ENCODE data around the gene SRP9. TPM values are rescaled to one million over a fixed set of nuclear protein-coding genes. Genes with fewer than 3 reads are reported as not detected.
"Not testable (repeated sequence)": the region's sequence is repeated elsewhere in the genome, so short reads cannot be mapped to it uniquely, and the experiment has no call there.

The SRP9 gene
- polyA plus RNA-seq, 1 donor (not counting 4 experiments of a cell fraction or from before 2014, with no cell fraction given): 441 TPM

DNA sequence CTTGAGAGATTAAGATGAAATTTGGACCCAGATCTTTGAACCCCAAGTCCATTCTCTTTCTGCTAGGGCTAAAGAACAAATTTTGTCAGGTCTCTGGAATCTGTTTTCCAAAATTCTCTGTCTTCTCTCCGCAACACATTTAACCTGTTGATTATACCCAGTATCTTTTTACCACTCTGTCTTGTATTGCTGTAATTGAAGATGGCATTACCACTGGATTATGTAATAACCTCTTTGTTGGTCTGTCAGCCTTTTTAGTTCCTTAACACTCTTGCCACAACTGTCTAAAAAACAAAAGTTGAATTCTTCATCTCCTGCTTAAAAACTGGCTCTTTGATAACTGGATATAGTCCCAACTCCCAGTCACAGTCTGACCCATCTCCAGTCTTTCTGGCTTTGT lies 3.0 kb downstream of the SRP9 start:
- H3K4me1 ChIP-seq (ENCODE audit: control insufficient read depth, extremely low read depth, insufficient read depth, low read length): peaks cover 15% of the 10 kb centered on the region
- H3K4me3 ChIP-seq (ENCODE audit: control insufficient read depth in 2 of 3, extremely low read depth in 1 of 3, insufficient read depth in 2 of 3, low read depth in 1 of 3, low read length in 3 of 3): no peak overlapping the region
- H3K79me2 ChIP-seq (ENCODE audit: control insufficient read depth, insufficient read depth, low read length): peaks cover 64% of the 10 kb centered on the region
- H3K9ac ChIP-seq (ENCODE audit: control insufficient read depth, extremely low read depth, insufficient read depth, low read length): no peak overlapping the region
- TF ChIP-seq, protein P1, sequence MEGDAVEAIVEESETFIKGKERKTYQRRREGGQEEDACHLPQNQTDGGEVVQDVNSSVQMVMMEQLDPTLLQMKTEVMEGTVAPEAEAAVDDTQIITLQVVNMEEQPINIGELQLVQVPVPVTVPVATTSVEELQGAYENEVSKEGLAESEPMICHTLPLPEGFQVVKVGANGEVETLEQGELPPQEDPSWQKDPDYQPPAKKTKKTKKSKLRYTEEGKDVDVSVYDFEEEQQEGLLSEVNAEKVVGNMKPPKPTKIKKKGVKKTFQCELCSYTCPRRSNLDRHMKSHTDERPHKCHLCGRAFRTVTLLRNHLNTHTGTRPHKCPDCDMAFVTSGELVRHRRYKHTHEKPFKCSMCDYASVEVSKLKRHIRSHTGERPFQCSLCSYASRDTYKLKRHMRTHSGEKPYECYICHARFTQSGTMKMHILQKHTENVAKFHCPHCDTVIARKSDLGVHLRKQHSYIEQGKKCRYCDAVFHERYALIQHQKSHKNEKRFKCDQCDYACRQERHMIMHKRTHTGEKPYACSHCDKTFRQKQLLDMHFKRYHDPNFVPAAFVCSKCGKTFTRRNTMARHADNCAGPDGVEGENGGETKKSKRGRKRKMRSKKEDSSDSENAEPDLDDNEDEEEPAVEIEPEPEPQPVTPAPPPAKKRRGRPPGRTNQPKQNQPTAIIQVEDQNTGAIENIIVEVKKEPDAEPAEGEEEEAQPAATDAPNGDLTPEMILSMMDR (optimal IDR thresholded peaks at IDR 0.05 in 1 of 3, IDR thresholded peaks at IDR 0.05 in 1 of 3, conservative IDR thresholded peaks at IDR 0.05 in 1 of 3; ENCODE audit: extremely low read depth in 1 of 3, insufficient read depth in 2 of 3, low read length in 3 of 3): no peak
- no peak for TF ChIP-seq EZH2 (IDR thresholded peaks at IDR 0.05; ENCODE audit: low read length)
- peaks cover 2% of the 10 kb centered on the region for H3K9me1 ChIP-seq (ENCODE audit: control insufficient read depth, extremely low read depth, insufficient read depth, low read length)
- FAIRE-seq (no peak), DNase-seq (ENCODE audit: low read depth, low spot score) (no peak)
- no peaks in the 10 kb centered on the region for H3K9me3 ChIP-seq (ENCODE audit: control insufficient read depth, low read depth, low read length)
- no peaks in the 10 kb centered on the region for H3K27me3 ChIP-seq (ENCODE audit: control insufficient read depth, extremely low read depth, insufficient read depth, low read length)
- H3K27ac ChIP-seq (ENCODE audit: control insufficient read depth, insufficient read depth, low read length): no peak overlapping the region
- H3K4me2 ChIP-seq (ENCODE audit: control insufficient read depth, extremely low read depth, insufficient read depth, low read depth, low read length): peak overlapping the region; percentile 4
- H2AFZ ChIP-seq (ENCODE audit: control insufficient read depth, low read length): no peak overlapping the region
- peaks cover 5 to 14% of the 10 kb centered on the region in 2 experiments for H3K36me3 ChIP-seq (ENCODE audit: control insufficient read depth in 2 of 2, extremely low read depth in 1 of 2, insufficient read depth in 2 of 2, low read length in 2 of 2)
- dilution Hi-C loops (cut with MboI; ENCODE audit: extremely low pct_ligation_motif_present, low sequenced_read_pairs): no loop called here
- peaks cover 9% of the 10 kb centered on the region for H4K20me1 ChIP-seq (ENCODE audit: control insufficient read depth, extremely low read depth, insufficient read depth, low read length)

DNA sequence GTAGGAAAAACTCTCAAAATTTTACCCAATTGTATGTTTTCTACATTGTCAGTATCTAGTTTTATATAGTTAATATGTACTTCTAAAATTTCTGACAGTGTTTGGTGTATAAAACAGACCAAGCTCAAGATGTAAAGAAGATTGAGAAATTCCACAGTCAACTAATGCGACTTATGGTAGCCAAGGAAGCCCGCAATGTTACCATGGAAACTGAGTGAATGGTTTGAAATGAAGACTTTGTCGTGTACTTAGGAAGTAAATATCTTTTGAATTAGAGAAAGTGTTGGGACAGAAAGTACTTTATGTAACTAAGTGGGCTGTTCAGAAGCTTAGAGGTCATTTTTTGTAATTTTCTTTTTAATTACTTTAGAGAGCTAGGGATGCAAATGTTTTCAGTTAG lies 11.5 kb downstream of the SRP9 start:
- H3K9ac ChIP-seq (ENCODE audit: control insufficient read depth, extremely low read depth, insufficient read depth, low read length); dilution Hi-C loops (cut with MboI; ENCODE audit: extremely low pct_ligation_motif_present, low sequenced_read_pairs); H3K9me1 ChIP-seq (ENCODE audit: control insufficient read depth, extremely low read depth, insufficient read depth, low read length); H3K4me3 ChIP-seq (ENCODE audit: control insufficient read depth in 2 of 3, extremely low read depth in 1 of 3, insufficient read depth in 2 of 3, low read depth in 1 of 3, low read length in 3 of 3); DNase-seq (ENCODE audit: low read depth, low spot score); H3K4me1 ChIP-seq (ENCODE audit: control insufficient read depth, extremely low read depth, insufficient read depth, low read length); H3K27ac ChIP-seq (ENCODE audit: control insufficient read depth, insufficient read depth, low read length); H4K20me1 ChIP-seq (ENCODE audit: control insufficient read depth, extremely low read depth, insufficient read depth, low read length); H3K27me3 ChIP-seq (ENCODE audit: control insufficient read depth, extremely low read depth, insufficient read depth, low read length); H3K9me3 ChIP-seq (ENCODE audit: control insufficient read depth, low read depth, low read length); H3K4me2 ChIP-seq (ENCODE audit: control insufficient read depth, extremely low read depth, insufficient read depth, low read depth, low read length); H2AFZ ChIP-seq (ENCODE audit: control insufficient read depth, low read length): not testable (repeated sequence)
- peak; percentile 59 for FAIRE-seq
- Histone ChIP-seq H3K79me2 (ENCODE audit: control insufficient read depth, insufficient read depth, low read length) (peaks cover 23% of the 10 kb centered on the region), H3K36me3 (ENCODE audit: control insufficient read depth in 2 of 2, extremely low read depth in 1 of 2, insufficient read depth in 2 of 2, low read length in 2 of 2) (peaks cover 11 to 19% of the 10 kb centered on the region in 2 experiments)

DNA sequence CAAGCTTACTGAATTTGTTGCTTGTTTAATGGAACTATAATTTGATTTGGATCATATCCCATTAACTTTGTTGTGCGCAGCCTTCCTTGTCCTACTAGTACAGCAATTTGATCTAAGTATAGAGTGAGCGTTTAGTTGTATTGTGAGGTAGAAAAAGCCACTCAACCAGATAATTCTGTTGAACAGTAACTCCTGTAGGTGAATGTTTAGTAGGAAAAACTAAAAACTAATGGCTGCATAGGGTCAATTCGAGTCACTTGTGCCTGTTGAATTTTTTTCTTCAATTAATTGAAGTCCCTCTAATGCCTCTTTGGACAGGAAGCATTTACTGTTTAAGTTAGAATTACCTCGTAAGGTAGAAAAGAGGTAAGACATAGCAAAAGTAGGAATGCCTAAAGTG lies 17.3 kb downstream of the SRP9 start:
- no peaks in the 10 kb centered on the region for H3K4me1 ChIP-seq (ENCODE audit: control insufficient read depth, extremely low read depth, insufficient read depth, low read length)
- H3K4me2 ChIP-seq (ENCODE audit: control insufficient read depth, extremely low read depth, insufficient read depth, low read depth, low read length): no peak overlapping the region
- no peak overlapping the region for H2AFZ ChIP-seq (ENCODE audit: control insufficient read depth, low read length)
- no peaks in the 10 kb centered on the region for H3K79me2 ChIP-seq (ENCODE audit: control insufficient read depth, insufficient read depth, low read length)
- no peaks in the 10 kb centered on the region for H3K9me1 ChIP-seq (ENCODE audit: control insufficient read depth, extremely low read depth, insufficient read depth, low read length)
- H3K27me3 ChIP-seq (ENCODE audit: control insufficient read depth, extremely low read depth, insufficient read depth, low read length): no peaks in the 10 kb centered on the region
- TF ChIP-seq EZH2 (IDR thresholded peaks at IDR 0.05; ENCODE audit: low read length): no peak
- TF ChIP-seq, protein P1 (optimal IDR thresholded peaks at IDR 0.05 in 1 of 3, IDR thresholded peaks at IDR 0.05 in 1 of 3, conservative IDR thresholded peaks at IDR 0.05 in 1 of 3; ENCODE audit: extremely low read depth in 1 of 3, insufficient read depth in 2 of 3, low read length in 3 of 3): no peak
- no peaks in the 10 kb centered on the region for H4K20me1 ChIP-seq (ENCODE audit: control insufficient read depth, extremely low read depth, insufficient read depth, low read length)
- DNase-seq (ENCODE audit: low read depth, low spot score): no peak
- no peak overlapping the region for H3K9ac ChIP-seq (ENCODE audit: control insufficient read depth, extremely low read depth, insufficient read depth, low read length)
- H3K9me3 ChIP-seq (ENCODE audit: control insufficient read depth, low read depth, low read length): no peaks in the 10 kb centered on the region
- no peak overlapping the region for H3K4me3 ChIP-seq (ENCODE audit: control insufficient read depth in 2 of 3, extremely low read depth in 1 of 3, insufficient read depth in 2 of 3, low read depth in 1 of 3, low read length in 3 of 3)
- no peak for FAIRE-seq
- peaks cover 0 to 7% of the 10 kb centered on the region in 2 experiments for H3K36me3 ChIP-seq (ENCODE audit: control insufficient read depth in 2 of 2, extremely low read depth in 1 of 2, insufficient read depth in 2 of 2, low read length in 2 of 2)
- no peak overlapping the region for H3K27ac ChIP-seq (ENCODE audit: control insufficient read depth, insufficient read depth, low read length)
- dilution Hi-C loops (cut with MboI; ENCODE audit: extremely low pct_ligation_motif_present, low sequenced_read_pairs): no loop called here

DNA sequence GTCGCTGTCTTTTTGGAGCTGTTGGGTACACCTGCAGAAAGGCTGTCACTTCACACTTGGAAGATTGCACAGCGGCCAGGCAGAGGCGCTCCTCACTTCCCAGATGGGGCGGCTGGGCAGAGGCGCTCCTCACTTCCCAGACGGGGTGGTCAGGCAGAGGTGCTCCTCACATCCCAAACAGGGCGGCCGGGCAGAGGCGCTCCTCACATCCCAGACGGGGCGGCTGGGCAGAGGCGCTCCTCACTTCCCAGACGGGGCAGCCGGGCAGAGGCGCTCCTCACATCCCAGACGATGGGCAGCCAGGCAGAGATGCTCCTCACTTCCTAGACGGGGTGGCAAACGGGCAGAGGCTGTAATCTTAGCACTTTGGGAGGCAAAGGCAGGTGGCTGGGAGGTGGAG lies 18.5 kb downstream of the SRP9 start:
- H3K9ac ChIP-seq (ENCODE audit: control insufficient read depth, extremely low read depth, insufficient read depth, low read length); H3K27ac ChIP-seq (ENCODE audit: control insufficient read depth, insufficient read depth, low read length); H3K4me3 ChIP-seq (ENCODE audit: control insufficient read depth in 2 of 3, extremely low read depth in 1 of 3, insufficient read depth in 2 of 3, low read depth in 1 of 3, low read length in 3 of 3); H3K9me3 ChIP-seq (ENCODE audit: control insufficient read depth, low read depth, low read length); dilution Hi-C loops (cut with MboI; ENCODE audit: extremely low pct_ligation_motif_present, low sequenced_read_pairs); H4K20me1 ChIP-seq (ENCODE audit: control insufficient read depth, extremely low read depth, insufficient read depth, low read length); FAIRE-seq; DNase-seq (ENCODE audit: low read depth, low spot score); H3K27me3 ChIP-seq (ENCODE audit: control insufficient read depth, extremely low read depth, insufficient read depth, low read length); H3K9me1 ChIP-seq (ENCODE audit: control insufficient read depth, extremely low read depth, insufficient read depth, low read length); H3K4me2 ChIP-seq (ENCODE audit: control insufficient read depth, extremely low read depth, insufficient read depth, low read depth, low read length); H3K4me1 ChIP-seq (ENCODE audit: control insufficient read depth, extremely low read depth, insufficient read depth, low read length); H2AFZ ChIP-seq (ENCODE audit: control insufficient read depth, low read length); H3K36me3 ChIP-seq (ENCODE audit: control insufficient read depth in 2 of 2, extremely low read depth in 1 of 2, insufficient read depth in 2 of 2, low read length in 2 of 2); H3K79me2 ChIP-seq (ENCODE audit: control insufficient read depth, insufficient read depth, low read length): not testable (repeated sequence)
